Measurements from ENCODE around the gene SLC14A1.
"Not testable (repeated sequence)": the region's sequence is repeated elsewhere in the genome, so short reads cannot be mapped to it uniquely, and the experiment has no call there.

SLC14A1 gene

GRCh38 chr18:45753286-45753685 lies 29.3 kb downstream of the SLC14A1 start:
- no peak for DNase-seq (ENCODE audit: extremely low read depth in 1 of 2, low read depth in 1 of 2)

DNA sequence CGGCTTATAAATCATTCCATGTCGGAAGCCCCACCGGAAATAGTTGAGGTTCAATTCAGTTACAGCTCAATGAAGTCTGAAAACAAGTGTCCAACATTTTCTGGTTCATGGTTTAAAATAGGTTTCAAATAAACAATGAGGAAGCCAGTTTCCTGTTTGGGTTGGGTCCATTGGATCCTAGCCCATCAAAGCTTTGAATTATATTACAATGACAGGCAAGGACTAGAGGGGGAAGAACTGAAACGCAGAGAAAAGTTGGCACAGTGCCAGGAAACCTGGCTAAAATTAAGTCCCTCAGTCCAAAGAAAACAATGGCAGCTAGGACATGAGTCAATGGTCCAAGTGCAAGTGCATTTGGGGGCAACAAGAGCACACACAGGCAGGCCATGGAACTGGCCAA lies 32.0 kb downstream of the SLC14A1 start:
- no peak for DNase-seq (ENCODE audit: extremely low read depth in 1 of 2, low read depth in 1 of 2)

DNA sequence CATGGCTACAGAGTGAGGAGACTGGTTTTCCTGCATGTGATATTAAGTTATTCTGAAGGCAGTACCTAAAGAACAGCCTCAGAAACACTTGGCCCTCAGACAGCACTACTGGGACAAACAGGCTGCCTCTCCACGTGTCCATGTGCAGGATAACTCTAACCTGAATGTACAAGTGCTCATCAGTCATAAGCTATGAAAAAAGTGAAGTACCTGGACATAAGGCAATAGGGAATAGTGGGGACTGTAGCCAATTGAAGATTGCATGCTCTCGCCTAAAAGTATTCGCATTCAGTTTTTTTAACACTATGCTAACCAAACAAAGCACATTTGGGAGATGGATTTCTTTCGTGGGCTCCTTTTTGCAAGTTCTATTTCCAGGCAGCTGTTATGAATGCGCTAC lies 33.0 kb downstream of the SLC14A1 start:
- no peak for DNase-seq (ENCODE audit: extremely low read depth in 1 of 2, low read depth in 1 of 2)

GRCh38 chr18:45757644-45758043 lies 33.7 kb downstream of the SLC14A1 start:
- not testable (repeated sequence) for DNase-seq (ENCODE audit: extremely low read depth in 1 of 2, low read depth in 1 of 2)

DNA sequence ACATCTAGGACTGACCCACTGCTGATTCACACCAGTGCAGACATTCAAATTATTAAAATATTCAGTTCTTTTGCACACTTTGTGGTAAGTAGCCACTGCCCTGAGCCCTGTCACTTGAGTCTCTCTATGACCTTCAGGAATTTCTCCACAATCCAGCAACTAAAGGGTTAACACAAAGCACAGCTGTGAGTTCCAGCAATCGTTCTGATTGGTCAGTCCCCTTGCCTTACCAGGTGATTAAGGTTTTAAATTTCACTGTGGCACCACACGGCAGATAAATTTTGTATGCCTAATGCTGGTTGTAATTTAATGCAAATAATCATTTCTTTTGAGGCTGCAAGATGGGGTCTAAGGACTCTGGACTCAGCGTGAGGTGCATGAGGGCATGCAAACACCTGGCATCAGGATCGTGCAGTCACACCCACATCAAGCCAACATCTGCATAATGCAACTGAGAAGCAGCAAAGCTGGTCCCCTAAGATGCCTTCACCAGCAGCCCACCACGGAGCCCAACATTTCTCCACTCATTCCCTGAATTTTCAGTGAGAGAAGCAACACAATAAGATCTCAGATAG lies 36.6 kb downstream of the SLC14A1 start:
- no peak for DNase-seq (ENCODE audit: extremely low read depth in 1 of 2, low read depth in 1 of 2)

DNA sequence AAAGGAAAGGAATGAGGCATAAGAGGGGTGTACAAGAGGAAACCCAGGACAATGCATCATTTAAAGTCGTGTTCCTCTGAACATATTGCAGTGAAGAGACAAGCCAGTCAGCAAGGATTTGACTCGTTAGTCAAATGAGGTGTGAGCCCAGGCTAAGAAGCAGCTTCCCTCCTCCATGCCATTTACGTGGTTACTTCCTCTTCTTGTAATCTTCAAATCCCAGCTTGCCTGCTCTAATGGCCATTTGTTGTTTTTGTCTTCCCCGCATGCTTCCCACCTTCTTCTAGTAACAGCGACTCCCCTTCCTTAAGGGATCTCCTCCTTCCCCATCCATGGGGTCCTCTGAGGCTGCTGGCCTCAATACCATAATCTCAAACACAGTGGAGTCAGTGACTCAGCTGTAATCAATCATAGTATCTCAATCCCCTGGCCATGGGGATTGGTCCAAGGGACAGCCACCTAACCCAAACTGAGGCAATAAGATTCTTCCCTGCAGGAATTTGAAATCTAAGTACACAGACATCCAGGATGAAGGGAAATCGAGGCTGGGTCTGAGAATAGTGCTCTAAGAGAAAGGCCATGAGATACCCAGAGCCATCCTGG lies 37.6 kb downstream of the SLC14A1 start:
- no peak for DNase-seq (ENCODE audit: extremely low read depth in 1 of 2, low read depth in 1 of 2)

DNA sequence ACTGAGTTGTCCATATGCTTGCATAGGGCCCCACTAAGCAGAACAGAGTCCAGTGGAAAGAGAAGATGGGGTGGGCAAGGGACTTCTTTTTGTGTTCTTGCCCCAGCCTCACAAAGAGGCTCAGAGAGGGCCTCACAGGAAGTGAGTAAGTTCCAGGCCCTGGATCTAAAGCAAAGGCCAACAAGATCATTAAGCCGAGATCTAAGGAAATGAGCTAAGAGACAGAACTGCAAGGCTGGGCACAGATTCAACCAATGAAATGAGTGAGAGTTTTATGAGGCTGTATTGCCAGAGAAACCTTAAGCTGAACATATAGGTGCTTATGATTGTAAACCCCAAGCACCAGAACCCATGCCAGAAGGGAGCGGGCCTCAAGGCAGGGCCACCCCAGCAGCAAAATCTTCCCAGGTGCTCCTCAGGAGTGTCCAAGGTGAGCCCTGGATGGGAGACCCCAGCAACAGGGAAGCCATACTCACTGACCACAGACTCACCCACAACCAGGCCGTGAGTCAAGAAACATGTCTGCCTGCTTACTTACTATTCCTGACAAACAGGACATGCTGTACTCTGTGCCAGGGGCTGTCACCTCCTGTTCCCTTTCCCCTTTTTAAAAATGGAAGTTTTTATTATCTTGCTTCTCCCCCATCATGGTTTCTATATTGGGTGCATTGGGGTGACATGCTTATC lies 40.2 kb downstream of the SLC14A1 start:
- no peak for DNase-seq (ENCODE audit: extremely low read depth in 1 of 2, low read depth in 1 of 2)

- DNase-seq (ENCODE audit: extremely low read depth in 1 of 2, low read depth in 1 of 2) = no peak
These were observed 41.8 kb downstream of the SLC14A1 start for GRCh38 chr18:45765796-45766195.

DNA sequence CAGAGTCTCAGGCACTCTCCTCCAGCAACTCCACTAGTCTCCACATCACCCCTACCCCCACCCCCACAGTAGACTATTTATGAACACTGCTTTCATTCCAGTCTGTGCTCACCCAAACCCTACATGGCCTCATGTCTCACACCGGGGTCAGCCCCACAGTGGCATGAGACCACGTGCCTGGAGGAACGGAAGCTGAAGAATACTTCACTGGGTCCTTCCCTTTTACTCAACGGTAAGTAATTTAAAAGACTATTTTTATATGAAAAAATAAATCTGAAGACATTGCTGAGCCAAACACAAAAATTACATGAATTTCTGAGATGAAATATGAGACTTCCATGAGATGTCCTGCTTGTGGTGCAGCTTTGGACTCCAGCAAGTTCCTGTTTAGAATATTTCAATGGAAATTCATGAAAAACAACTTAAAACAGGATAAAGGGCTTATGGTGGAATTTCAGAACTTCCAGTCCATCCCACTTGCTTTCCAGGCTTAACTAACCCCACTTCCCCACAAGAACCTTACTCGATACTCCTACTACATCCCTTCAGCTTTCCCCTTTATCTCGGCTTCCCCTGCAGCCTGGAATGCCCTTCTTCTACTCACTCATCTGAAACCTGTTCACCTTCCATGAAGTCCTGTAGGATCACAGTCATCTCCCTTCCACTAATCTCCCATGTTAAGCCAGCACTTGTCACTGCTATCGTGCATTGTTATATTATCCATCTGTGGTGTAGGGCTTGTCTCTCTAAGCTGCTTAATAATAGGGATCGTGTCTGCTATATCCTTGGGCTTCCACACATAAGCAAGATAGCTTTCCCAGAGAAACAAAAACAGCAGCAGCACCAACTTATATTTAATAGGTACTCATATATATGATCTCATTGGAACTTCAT lies 47.9 kb downstream of the SLC14A1 start:
- no peak for DNase-seq (ENCODE audit: extremely low read depth in 1 of 2, low read depth in 1 of 2)

DNA sequence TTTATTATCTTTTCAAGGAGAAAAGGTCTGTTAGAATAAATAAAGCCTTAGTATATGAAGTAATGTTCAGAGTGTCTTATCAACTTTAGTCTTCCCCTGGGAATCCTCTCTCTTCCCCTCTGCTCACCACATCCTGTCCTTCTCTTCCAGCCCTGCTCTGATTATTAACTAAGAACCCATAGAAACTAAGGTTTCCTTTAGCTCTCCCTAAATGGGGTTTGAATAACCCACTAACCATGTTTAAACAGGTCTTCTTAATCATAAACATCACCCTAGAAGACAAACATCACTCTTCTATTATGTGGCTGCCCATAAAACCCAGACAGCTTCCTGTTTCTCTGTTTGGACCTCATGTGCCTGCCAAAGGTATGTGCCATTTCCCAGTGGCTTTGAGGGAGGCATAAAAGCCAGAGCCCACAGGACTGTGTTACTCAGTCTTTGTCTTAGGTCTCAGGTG lies 50.1 kb downstream of the SLC14A1 start:
- no peak for DNase-seq (ENCODE audit: extremely low read depth in 1 of 2, low read depth in 1 of 2)

GRCh38 chr18:45775241-45775676 lies 51.3 kb downstream of the SLC14A1 start:
- DNase-seq (ENCODE audit: extremely low read depth in 1 of 2, low read depth in 1 of 2) = peak; percentile 43 to 48

- no peak for DNase-seq (ENCODE audit: extremely low read depth in 1 of 2, low read depth in 1 of 2)
These were observed 51.8 kb downstream of the SLC14A1 start for GRCh38 chr18:45775743-45776142.

DNA sequence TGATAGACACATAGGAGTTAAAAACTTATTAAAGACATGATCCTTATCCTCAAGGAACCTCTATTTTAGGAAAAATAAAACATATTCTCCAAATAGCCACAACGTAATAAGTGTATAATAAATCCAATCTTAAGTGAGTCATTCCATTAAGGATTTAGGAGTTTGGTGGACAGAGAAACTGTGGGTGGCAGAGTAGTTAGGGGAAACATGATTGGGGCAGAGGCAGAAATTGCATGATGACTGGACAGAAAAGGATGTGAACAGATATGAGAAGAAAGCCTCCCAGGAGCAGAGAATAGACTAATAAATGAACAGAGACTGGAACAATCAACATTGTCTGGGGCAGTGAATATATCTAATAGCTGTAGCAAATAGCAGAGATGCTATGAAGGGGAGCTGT lies 53.4 kb downstream of the SLC14A1 start:
- DNase-seq (ENCODE audit: extremely low read depth in 1 of 2, low read depth in 1 of 2) = no peak

- DNase-seq (ENCODE audit: extremely low read depth in 1 of 2, low read depth in 1 of 2) = no peak
These were observed 56.6 kb downstream of the SLC14A1 start for GRCh38 chr18:45780568-45780967.

GRCh38 chr18:45782662-45783061 lies 58.7 kb downstream of the SLC14A1 start:
- DNase-seq (ENCODE audit: extremely low read depth in 1 of 2, low read depth in 1 of 2) = no peak

DNA sequence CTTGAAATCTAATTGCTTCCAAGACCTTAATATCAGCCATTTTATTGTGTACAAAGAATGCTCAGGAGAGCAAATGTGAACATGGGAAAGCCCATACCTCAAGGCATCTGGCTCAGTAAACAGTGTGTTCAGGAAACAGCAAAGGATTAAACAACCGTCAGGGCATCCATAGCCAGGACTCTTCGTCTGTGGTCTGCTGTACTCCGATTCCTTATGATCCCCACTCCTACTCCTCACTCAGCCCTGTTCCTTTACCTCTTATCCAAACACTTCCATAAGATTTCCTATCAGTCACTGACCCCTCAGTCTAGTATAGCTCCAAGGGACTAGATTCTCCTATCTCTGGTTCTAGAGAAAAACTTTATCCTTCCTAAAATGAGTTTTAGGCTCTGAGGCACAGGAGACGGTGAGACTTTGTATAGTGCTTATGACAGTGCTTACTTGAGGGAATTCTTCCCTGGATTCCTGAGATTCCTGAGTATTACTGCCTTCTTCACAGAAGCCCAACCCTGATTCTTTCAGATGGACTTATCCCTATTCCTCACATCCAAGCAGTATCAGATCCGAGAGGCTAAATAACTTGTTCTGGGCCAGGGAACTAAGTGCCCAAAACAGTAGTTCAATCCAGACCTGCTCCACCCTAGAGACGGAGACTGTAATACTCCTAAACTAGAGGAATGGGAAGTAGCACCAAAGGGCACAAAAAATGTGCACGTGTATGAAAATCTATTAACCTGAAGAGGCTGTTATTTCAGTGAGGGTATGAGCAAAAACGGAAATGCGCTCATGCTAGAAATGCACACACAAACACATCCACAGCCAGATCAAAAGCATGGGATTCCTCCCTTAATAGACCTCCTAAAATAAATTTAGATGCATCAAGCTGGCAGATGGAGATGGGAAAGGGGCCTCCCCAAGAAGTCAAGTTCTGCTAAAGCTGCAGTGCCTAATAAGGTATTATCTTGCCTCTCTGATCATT lies 59.4 kb downstream of the SLC14A1 start:
- no peak for DNase-seq (ENCODE audit: extremely low read depth in 1 of 2, low read depth in 1 of 2)

- DNase-seq (ENCODE audit: extremely low read depth in 1 of 2, low read depth in 1 of 2) = no peak
These were observed 61.2 kb downstream of the SLC14A1 start for GRCh38 chr18:45785134-45785533.

GRCh38 chr18:45786941-45787340 lies 63.0 kb downstream of the SLC14A1 start:
- DNase-seq (ENCODE audit: extremely low read depth in 1 of 2, low read depth in 1 of 2) = no peak

GRCh38 chr18:45787346-45787745 lies 63.4 kb downstream of the SLC14A1 start:
- DNase-seq (ENCODE audit: extremely low read depth in 1 of 2, low read depth in 1 of 2) = no peak

GRCh38 chr18:45788861-45789260 lies 64.9 kb downstream of the SLC14A1 start:
- no peak for DNase-seq (ENCODE audit: extremely low read depth in 1 of 2, low read depth in 1 of 2)

All from stimulated activated CD8-positive, alpha-beta memory T cell treated with anti-CD3 and anti-CD28 coated beads, Interleukin-7, amount 100 ng/mL, for 48 hours (primary cell).